ENCODE results near the gene MS4A12. TPM values are rescaled to one million over a fixed set of nuclear protein-coding genes. Genes with fewer than 3 reads are reported as not detected.
"Not testable (repeated sequence)": the region's sequence is repeated elsewhere in the genome, so short reads cannot be mapped to it uniquely, and the experiment has no call there.

MS4A12 gene
- total and polyA plus RNA-seq, 10 donors, result 0.10 TPM; not detected in 9

DNA sequence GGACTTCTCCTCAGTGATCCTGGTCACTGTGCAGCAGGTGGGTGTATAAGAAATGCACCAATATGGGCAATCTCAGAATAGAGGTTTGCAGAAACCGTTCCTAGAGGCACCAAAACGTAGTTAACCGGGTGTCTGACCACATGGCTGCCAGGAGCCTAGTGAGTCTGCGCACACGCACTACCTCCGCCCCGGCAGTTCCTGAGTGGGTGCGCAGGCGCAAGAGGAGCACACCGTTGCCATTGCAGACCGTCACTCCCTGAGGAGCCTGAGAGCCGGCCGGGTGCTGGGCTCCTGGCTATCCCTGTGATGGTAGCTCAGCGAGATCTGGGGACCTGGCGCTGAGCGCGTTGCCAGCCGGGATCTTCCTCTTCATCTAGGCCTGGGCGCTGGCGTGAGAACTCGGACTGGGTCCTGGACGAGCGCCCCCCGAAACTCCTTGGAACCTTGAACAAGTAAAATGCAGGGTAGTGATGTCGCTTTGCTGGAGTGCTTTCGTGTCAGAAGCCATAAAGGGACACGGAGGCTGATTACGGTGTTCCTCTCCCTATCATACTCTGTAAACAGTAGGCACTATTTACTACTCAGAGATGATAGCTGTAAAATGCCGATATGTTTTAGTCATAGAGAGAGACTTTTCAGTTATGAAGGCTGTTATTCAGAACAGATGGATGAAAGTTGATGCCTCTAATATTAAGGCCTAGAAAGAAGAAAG lies 22.7 kb downstream of the MS4A12 start, which contains the start of gene MS4A13:
TSS of gene MS4A13 (plus strand) at position 249 of the 712 bp plus-strand sequence. CDS start 2,692 bp downstream, outside the sequence.
- no peak within 1 kb of the TSS for H3K4me3 ChIP-seq
- 90 to 96% (median 94%) methylated on average over 23 to 29 of the region's 29 CpGs for WGBS, 5 donors
- peaks cover 0 to 5% (median 0%) of the 10 kb centered on the region in 8 donors for H3K9me3 ChIP-seq
- no peak for TF ChIP-seq POLR2AphosphoS5 (IDR thresholded peaks at IDR 0.05)
- TF ChIP-seq, protein P1, sequence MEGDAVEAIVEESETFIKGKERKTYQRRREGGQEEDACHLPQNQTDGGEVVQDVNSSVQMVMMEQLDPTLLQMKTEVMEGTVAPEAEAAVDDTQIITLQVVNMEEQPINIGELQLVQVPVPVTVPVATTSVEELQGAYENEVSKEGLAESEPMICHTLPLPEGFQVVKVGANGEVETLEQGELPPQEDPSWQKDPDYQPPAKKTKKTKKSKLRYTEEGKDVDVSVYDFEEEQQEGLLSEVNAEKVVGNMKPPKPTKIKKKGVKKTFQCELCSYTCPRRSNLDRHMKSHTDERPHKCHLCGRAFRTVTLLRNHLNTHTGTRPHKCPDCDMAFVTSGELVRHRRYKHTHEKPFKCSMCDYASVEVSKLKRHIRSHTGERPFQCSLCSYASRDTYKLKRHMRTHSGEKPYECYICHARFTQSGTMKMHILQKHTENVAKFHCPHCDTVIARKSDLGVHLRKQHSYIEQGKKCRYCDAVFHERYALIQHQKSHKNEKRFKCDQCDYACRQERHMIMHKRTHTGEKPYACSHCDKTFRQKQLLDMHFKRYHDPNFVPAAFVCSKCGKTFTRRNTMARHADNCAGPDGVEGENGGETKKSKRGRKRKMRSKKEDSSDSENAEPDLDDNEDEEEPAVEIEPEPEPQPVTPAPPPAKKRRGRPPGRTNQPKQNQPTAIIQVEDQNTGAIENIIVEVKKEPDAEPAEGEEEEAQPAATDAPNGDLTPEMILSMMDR (IDR thresholded peaks at IDR 0.05 in 8 of 11, conservative IDR thresholded peaks at IDR 0.05 in 3 of 11), result no peak
- no peak for TF ChIP-seq POLR2A (IDR thresholded peaks at IDR 0.05)
- peaks cover 0 to 5% (median 0%) of the 10 kb centered on the region in 6 donors for H3K4me1 ChIP-seq
- DNase-seq, result no peak
- peaks cover 0 to 4% (median 0%) of the 10 kb centered on the region in 7 donors for H3K27me3 ChIP-seq (replicated peaks in 1 of 7)
- intact Hi-C loops (cut with DNase I; ENCODE audit: low total_unique reads), result no loop called here
- no peak within 1 kb of the TSS for H3K27ac ChIP-seq
- H3K36me3 ChIP-seq, result no peaks in the 10 kb centered on the region

DNA sequence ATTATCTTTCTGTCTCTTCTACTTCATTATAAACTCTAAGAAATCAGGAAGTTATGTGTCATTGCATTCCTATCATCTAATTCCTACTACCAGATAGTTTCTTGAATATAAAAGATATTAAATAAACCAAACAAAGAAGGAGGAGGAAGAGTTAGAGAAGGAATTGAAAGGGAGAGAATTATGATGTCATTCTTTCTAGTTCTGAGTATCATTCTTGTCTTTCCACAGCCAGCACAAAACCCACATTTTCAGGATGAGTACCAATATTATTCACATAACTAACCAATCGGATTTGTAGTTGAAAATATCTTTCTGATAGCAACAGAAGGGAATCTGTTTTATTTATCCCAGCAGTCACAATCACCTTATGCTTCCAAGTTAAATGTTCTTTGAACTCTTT lies 35.9 kb downstream of the MS4A12 start:
- WGBS, 5 donors, result 52 to 77% (median 58%) methylated on average over 1 of the region's 1 CpG
- intact Hi-C loops (cut with DNase I; ENCODE audit: low total_unique reads), result no loop called here
- H3K4me1 ChIP-seq, result peaks cover 0 to 14% (median 3%) of the 10 kb centered on the region in 6 donors
- H3K9me3 ChIP-seq, result no peaks in the 10 kb centered on the region
- H3K36me3 ChIP-seq, result no peaks in the 10 kb centered on the region
- no peak for DNase-seq
- no peaks in the 10 kb centered on the region for H3K27me3 ChIP-seq (replicated peaks in 1 of 7)
- TF ChIP-seq, protein P1 (IDR thresholded peaks at IDR 0.05 in 8 of 11, conservative IDR thresholded peaks at IDR 0.05 in 3 of 11), result no peak
- TF ChIP-seq POLR2A (IDR thresholded peaks at IDR 0.05), result no peak
- TF ChIP-seq POLR2AphosphoS5 (IDR thresholded peaks at IDR 0.05), result no peak
- H3K27ac ChIP-seq, result no peak overlapping the region
- H3K4me3 ChIP-seq, result no peak overlapping the region

GRCh38 chr11:60528934-60529333 lies 36.4 kb downstream of the MS4A12 start:
- no peaks in the 10 kb centered on the region for H3K36me3 ChIP-seq
- 6 to 15% (median 9%) methylated on average over 1 of the region's 1 CpG for WGBS, 5 donors
- H3K9me3 ChIP-seq, result no peaks in the 10 kb centered on the region
- H3K27ac ChIP-seq, result no peak overlapping the region
- peaks cover 0 to 14% (median 3%) of the 10 kb centered on the region in 6 donors for H3K4me1 ChIP-seq
- intact Hi-C loops (cut with DNase I; ENCODE audit: low total_unique reads), result no loop called here
- no peak for DNase-seq
- TF ChIP-seq POLR2AphosphoS5 (IDR thresholded peaks at IDR 0.05), result no peak
- TF ChIP-seq, protein P1 (IDR thresholded peaks at IDR 0.05 in 8 of 11, conservative IDR thresholded peaks at IDR 0.05 in 3 of 11), result no peak
- TF ChIP-seq POLR2A (IDR thresholded peaks at IDR 0.05), result no peak
- no peak overlapping the region for H3K4me3 ChIP-seq
- H3K27me3 ChIP-seq (replicated peaks in 1 of 7), result no peaks in the 10 kb centered on the region

DNA sequence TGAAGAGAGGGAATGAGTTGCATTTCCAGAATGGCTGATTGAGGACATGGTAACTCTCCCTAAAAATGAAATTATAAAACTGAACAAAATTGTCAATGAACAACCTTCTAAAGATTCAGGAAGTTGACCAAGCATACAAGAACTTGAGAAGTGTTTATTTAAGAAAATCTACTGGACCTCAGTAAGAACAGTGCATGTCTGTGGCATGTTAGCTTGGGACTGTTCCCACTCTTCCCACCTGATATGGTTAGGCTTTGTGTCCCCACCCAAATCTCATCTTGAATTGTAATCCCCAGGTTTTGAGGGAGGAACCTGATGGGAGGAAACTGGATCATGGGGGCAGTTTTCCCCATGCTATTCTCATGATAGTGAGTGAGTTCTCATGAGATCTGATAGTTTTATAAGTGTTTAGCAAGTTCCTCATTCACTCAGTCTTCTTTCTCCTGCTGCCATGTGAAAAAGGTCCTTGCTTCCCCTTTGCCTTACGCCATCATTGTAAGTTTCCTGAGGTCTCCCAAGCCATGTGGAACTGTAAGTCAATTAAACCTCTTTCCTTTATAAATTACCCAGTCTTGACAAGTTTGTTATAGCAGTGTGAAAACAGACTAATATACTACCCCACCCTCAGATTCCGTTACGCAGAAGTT lies 38.0 kb downstream of the MS4A12 start:
- no peak for DNase-seq
- Histone ChIP-seq H3K4me1 (peaks cover 0 to 14% (median 3%) of the 10 kb centered on the region in 6 donors), H3K9me3 (no peaks in the 10 kb centered on the region), H3K4me3 (no peak overlapping the region), H3K36me3 (no peaks in the 10 kb centered on the region), H3K27me3 (replicated peaks in 1 of 7) (no peaks in the 10 kb centered on the region), H3K27ac (no peak overlapping the region)
- intact Hi-C loops (cut with DNase I; ENCODE audit: low total_unique reads), result no loop called here
- WGBS, 5 donors, result 67 to 91% (median 82%) methylated on average over 3 of the region's 3 CpGs
- TF ChIP-seq, protein P1 (IDR thresholded peaks at IDR 0.05 in 8 of 11, conservative IDR thresholded peaks at IDR 0.05 in 3 of 11), result no peak
- TF ChIP-seq POLR2A (IDR thresholded peaks at IDR 0.05) (no peak), POLR2AphosphoS5 (IDR thresholded peaks at IDR 0.05) (no peak)

GRCh38 chr11:60532383-60532782 lies 39.8 kb downstream of the MS4A12 start:
- H3K4me3 ChIP-seq; H3K27ac ChIP-seq; H3K27me3 ChIP-seq (replicated peaks in 1 of 7); DNase-seq; H3K9me3 ChIP-seq; H3K36me3 ChIP-seq; intact Hi-C loops (cut with DNase I; ENCODE audit: low total_unique reads): not testable (repeated sequence)
- WGBS, 5 donors, result 88 to 98% (median 95%) methylated on average over 12 to 18 of the region's 18 CpGs
- H3K4me1 ChIP-seq, result peaks cover 0 to 14% (median 3%) of the 10 kb centered on the region in 6 donors

DNA sequence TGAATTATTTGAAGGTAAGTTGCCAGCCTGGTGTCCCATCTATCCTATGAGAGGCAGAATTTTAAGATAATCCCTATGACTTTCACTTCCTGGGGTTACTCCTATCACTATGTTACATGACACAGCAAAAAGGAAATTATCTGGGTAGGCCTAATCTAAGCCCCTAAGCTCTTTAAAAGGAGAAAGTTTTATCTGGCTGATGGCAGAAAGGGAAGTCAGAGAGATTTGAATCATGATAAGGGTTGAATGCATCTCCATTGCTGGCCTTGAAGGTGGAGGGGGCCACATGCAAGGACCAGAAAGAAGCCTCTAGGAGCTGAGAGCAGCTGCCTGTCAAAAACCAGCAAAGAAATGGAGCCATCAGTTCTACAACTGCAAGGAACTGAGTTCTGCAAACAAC lies 46.0 kb downstream of the MS4A12 start:
- H3K4me1 ChIP-seq; H3K4me3 ChIP-seq; H3K36me3 ChIP-seq; H3K27me3 ChIP-seq (replicated peaks in 1 of 7); H3K27ac ChIP-seq; DNase-seq; intact Hi-C loops (cut with DNase I; ENCODE audit: low total_unique reads): not testable (repeated sequence)
- H3K9me3 ChIP-seq, result peaks cover 0 to 11% (median 6%) of the 10 kb centered on the region in 8 donors
